Measurements from ENCODE around the gene RBM15. TPM values are rescaled to one million over a fixed set of nuclear protein-coding genes. Genes with fewer than 3 reads are reported as not detected.

Gene RBM15
- polyA plus RNA-seq, 1 of the 3 experiments (the other 2 are of a cell fraction), result 3.8 TPM

GRCh38 chr1:110336300-110337039, 2.7 kb upstream of the RBM15 start (continued):
- TF ChIP-seq CTCF (IDR thresholded peaks at IDR 0.05) (no peak), MAX (IDR thresholded peaks at IDR 0.05; ENCODE audit: low read depth) (no peak), FOSL2 (IDR thresholded peaks at IDR 0.05; ENCODE audit: borderline replicate concordance, low read depth) (no peak), REST (IDR thresholded peaks at IDR 0.05; ENCODE audit: low read depth, low read length) (no peak)

- Histone ChIP-seq H3K79me2 (ENCODE audit: insufficient read depth) (peaks cover 42% of the 10 kb centered on the region), H3K9ac (peak overlapping the region; percentile 91), H3K4me2 (peak overlapping the region; percentile 95), H3K9me3 (no peaks in the 10 kb centered on the region), H3K27me3 (ENCODE audit: insufficient read depth) (no peaks in the 10 kb centered on the region), H3K4me3 (ENCODE audit: low read depth in 2 of 2, low read length in 1 of 2) (peak overlapping the region; percentile 81 to 99), H4K20me1 (ENCODE audit: insufficient read depth) (peaks cover 31% of the 10 kb centered on the region), H3K4me1 (ENCODE audit: control insufficient read depth in 1 of 2, insufficient read depth in 2 of 2, low read depth in 1 of 2, low read length in 1 of 2) (peaks cover 26 to 41% of the 10 kb centered on the region in 2 experiments), H3K36me3 (replicated peaks in 1 of 2; ENCODE audit: control insufficient read depth in 1 of 2, insufficient read depth in 2 of 2, low read length in 1 of 2) (peaks cover 20 to 25% of the 10 kb centered on the region in 2 experiments), H3K9me2 (no peaks in the 10 kb centered on the region), H2AFZ (ENCODE audit: low read depth) (peak overlapping the region; percentile 91), H3K27ac (ENCODE audit: low read depth in 2 of 2, low read length in 1 of 2) (peak overlapping the region; percentile 98 to 99), H3F3A (replicated peaks; ENCODE audit: insufficient read depth) (peaks cover 14% of the 10 kb centered on the region)
- TF ChIP-seq FOXM1 (IDR thresholded peaks at IDR 0.05; ENCODE audit: low read depth) (no peak), MAX (IDR thresholded peaks at IDR 0.05; ENCODE audit: low read depth) (peak; percentile 71; the same call in 1 of the 2 replicates), MXI1 (IDR thresholded peaks at IDR 0.05; ENCODE audit: low read depth, low read length) (peak; percentile 73)
- ChIA-PET POLR2A (interaction anchor here (0.7 to 1.6 kb wide), 4 partner anchors 66 to 303 kb away, joined by 3 to 7 read pairs (median 4); partner anchors contain the start of gene STRIP1), CTCF (interaction anchor here (0.7 to 10.0 kb wide), 22 partner anchors 12 to 309 kb away, joined by 3 to 100 read pairs (median 6); no protein-coding TSS in a partner anchor)
- peak; percentile 34 for DNase-seq
- 2% methylated on average over 36 of the region's 36 CpGs for WGBS (ENCODE audit: low lambda C conversion rate)
Measured at GRCh38 chr1:110337704-110338308, 1.4 kb upstream of the RBM15 start.

Measured in SK-N-SH (cell line).